NCI-H1092 (cell line): Measurements from ENCODE around the gene CAMK2A.
"Not testable (repeated sequence)": the region's sequence is repeated elsewhere in the genome, so short reads cannot be mapped to it uniquely, and the experiment has no call there.

Experiments
- DNase-seq: peaks from one replicate; lab custom pipeline; 2025; lab: John Stamatoyannopoulos, UW

The CAMK2A gene

GRCh38 chr5:150254363-150254762 lies 35.2 kb downstream of the CAMK2A start:
- no peak for DNase-seq

DNA sequence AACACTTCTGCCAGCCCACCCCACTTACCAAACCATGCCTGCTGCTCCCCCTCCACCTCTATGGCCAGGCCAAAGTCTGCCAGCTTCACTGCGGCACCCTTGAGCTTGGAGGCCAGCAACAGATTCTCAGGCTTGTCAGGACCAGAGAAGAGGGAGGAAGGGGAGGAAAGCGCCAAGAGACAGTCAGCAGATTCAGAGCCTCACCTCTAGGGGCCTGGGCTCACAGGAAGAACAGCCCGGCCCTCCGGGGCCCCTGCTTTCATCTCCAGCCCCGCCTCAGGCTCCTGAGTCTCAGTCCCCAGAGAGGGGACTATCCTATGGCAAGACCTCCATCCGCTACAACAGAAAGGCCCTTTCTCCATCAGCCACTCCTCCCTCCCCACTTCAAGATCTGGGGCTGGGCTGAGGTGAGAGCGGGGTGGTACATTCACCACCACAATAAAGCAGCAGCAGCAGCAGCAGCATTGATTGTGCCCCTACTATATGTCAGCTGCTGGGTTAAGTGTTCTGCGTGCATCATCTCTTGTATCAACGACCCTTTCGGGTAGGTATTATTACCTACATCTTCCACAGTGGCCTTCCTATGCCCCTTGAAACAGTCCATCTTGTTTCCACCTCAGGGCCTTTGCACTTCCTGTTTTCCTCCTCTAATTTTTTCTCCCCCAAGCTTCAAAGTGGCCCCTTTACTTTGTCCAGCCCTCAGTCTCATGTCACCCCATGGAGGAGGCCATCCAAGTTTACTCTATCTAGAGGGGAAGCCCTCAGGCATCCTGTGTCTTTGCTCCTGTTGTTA lies 36.0 kb downstream of the CAMK2A start:
- DNase-seq, result no peak

DNA sequence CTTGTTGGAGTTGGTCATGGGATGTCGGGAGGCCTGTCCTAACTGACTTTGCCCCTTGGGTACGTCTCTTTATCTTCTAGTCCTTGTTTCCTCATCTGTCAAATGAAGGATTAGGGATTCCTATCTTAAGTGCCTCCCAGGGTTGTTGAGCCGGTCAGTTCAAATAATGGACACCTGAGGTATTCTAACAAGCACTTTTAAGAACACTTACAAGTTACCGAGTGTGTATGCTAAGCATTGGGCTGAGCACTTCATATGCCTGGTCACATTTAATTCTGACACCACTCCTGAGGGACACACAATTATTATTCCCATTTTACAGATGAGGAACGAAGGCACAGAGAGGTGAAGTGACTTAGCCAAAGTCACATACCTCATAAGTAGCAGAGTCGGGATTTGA lies 37.1 kb downstream of the CAMK2A start:
- no peak for DNase-seq

GRCh38 chr5:150251504-150251903 lies 38.1 kb downstream of the CAMK2A start:
- no peak for DNase-seq

- DNase-seq, result no peak
Measured at GRCh38 chr5:150249744-150250143, 39.8 kb downstream of the CAMK2A start.

DNA sequence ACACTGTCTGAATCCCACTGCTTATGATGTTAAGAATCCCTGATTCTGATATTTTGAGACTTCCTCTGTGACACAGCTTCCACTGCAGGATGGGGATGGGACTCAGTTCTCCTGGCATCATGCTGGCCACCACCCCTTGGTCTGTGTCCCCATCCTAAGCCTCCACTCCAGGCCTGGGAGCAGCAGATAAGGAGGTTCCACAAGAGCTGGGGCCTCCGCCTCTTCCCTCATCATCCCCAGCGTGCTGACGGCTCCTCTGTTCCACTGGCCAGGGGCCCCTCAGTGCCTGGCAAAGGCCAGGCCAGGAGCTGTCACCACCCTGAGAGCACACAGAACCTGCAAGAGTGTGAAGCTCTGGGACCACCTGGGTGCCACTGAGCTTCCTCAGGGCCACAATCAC lies 40.6 kb downstream of the CAMK2A start:
- no peak for DNase-seq

DNA sequence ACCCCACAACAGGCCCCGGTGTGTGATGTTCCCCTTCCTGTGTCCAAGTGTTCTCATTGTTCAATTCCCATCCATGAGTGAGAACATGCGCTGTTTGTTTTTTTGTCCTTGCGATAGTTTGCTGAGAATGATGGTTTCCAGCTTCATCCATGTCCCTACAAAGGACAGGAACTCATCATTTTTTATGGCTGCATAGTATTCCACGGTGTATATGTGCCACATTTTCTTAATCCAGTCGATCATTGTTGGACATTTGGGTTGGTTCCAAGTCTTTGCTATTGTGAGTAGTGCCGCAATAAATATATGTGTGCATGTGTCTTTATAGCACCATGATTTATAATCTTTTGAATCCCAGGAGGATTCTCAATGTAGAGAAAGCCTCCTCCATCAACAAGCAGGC lies 41.1 kb downstream of the CAMK2A start:
- not testable (repeated sequence) for DNase-seq

DNA sequence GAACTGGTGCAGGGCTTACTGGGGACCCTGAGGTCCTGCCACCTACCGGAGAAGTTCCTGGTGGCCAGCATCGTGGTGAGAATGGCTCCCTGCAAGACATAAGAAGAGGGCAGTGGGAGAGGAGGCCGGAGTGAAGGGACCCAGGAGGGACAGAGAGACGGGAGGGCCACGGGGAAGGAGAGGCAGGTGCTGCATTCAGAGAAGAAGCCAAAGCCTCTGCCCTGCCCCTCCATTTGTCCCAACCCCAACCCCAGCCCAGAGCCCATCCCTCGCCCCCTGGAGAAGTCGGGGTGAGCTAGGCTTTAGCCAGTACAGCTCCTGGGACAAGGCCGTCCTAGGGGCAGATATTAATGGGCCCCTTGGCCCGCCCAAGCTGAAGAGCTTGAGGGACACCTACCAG lies 41.8 kb downstream of the CAMK2A start:
- DNase-seq, result no peak

GRCh38 chr5:150246835-150247234 lies 42.7 kb downstream of the CAMK2A start:
- no peak for DNase-seq

- no peak for DNase-seq
Measured at GRCh38 chr5:150246429-150246828, 43.1 kb downstream of the CAMK2A start.

- DNase-seq, result no peak
Measured at GRCh38 chr5:150245808-150246207, 43.8 kb downstream of the CAMK2A start.

GRCh38 chr5:150245111-150245789 lies 44.3 kb downstream of the CAMK2A start:
- DNase-seq, result no peak

DNA sequence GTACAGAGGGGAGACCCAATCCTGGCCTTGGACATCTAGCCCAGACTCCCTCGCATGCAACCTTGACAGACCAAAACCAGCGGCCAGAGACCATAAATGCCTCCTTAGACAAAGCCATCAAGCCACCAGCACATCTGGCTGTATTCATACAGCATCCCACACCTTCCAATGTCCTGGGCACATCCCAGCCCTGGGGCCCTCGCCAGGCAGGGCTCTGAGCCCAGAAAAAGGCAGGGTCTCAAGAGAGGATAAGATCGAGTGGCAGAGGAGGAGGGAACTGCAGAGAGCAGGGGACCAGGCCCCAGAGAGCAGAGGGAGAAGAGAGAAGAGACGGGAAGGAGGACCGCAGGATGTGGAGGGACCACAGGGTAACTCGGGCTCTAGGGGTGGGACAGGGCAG lies 45.4 kb downstream of the CAMK2A start:
- no peak for DNase-seq

DNA sequence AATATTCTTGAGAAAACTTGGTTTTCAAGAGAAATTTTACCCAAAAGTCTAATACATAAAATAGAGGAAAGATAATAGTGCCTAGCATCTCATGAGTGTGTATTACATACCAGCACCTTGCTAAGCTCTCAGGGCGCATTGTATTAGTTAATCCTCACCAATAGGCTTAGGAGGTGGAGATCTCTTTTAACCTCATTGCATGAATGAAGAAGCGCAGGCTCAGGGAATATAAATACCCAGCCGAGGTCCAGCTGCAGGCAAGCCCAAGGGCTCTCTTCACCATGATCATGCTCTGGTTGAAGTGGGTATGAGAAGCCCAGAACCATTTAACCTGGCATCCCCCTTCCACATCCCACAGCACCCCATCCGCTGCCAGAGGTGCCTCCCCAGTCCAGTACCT lies 46.0 kb downstream of the CAMK2A start:
- no peak for DNase-seq

GRCh38 chr5:150242251-150242894 lies 47.2 kb downstream of the CAMK2A start:
- DNase-seq, result no peak

DNA sequence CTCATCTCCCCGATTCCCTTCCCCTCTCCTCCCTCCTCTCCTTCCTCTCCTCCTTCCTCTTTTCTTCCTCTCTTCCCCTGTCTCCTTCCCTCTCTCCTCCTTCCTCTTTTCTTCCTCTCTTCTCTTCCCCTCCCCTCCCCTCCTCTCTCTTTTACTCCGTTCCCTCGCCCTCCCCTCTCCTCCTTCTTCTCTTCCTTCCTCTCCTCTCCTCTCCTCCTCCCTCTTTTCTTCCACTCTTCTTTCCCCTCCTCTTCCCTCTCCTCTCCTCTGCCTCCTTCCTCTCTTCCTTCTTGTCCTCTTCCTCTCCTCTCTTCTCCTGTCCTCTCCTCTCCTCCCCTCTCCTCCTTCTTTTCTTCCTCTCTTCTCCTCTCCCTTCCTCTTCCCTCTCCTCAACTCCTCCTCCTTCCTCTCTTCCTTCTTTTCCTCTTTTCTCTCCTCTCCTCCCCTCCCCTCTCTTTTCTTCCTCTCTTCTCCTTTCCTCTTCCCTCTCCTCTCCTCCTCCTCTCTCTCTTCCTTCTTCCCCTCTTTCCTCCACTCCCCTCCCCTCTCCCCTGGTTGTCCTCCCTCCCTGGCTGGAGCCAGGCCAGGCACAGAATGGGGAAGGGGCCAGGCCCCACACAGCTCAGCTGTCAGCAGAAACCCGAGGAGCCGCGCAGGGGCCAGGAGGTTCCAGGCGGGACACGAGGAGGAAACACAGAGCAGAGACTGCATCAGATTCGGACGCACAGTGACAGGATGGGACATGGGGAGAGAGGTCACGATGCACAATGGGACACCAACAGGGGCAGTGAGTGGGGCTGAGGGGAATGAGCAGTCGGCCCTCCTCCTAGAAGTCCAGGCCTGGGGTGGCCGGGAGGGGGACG lies 48.0 kb downstream of the CAMK2A start:
- DNase-seq, result no peak

DNA sequence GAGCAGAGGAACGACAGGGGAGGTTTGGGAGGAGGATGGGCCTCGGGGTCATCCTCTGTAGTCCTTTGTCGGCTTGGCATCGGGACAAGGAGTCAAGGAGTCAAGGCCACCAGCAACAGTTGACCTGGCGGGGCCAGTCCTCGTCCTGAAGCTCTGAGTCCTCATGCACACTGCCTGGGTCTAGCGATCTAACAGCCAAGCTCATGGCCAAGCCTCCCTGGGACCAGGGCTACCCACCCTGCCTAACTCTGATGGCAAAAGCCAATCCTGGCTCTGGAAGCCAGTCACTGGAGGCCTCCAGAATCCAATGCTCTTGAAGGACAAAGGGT lies 49.8 kb downstream of the CAMK2A start:
- no peak for DNase-seq

DNA sequence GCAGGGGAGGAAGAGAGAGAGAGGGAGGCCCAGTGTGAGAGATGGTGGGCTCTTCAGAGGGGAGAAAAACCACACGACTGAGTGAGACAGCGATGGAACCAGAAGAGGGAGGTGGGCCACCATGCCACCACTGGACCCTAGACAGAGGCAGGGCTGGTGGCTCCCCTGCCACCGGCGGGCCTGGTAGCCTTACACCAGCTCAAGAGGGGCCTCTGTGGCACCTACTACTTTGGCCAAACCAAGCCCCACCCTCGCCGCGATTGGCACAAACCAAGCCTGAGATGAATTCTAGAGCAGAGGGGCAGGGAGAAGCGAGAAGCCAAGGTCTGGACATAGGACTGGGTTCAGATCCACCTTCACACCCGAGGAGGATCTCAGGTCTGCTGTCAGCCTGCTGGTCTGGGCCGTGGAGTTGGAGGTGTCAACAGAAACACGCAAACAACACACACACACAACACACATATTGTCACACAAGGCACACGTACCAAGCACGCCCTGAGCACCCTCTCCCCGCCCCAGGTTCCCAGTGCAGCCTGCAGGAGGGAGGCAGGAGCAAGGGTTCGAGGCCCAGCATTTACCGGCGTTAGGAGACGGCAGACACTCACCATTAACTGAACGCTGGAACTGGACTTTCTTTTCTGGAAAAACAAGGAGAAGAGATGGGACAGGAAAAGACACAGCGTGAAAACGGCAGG lies 50.3 kb downstream of the CAMK2A start:
- no peak for DNase-seq

DNA sequence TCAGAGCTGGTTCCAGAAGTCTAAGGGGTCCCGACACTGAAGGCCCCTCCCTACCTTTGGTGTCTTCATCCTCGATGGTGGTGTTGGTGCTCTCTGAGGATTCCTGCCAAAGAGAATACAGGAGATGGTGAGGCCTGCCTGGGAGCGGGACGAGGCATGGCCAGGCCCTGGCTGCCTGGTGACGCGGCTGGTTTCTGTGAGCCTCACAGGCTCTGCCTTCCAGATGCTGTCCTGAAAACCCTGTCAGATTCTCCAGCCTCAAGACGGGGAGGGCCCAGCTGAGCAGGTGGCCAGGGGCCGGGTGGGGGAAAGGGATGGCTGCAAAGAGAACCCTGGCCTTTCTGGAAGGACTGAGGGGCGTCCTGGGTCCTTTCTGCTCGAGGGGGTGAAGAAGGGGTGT lies 50.9 kb downstream of the CAMK2A start:
- no peak for DNase-seq

DNA sequence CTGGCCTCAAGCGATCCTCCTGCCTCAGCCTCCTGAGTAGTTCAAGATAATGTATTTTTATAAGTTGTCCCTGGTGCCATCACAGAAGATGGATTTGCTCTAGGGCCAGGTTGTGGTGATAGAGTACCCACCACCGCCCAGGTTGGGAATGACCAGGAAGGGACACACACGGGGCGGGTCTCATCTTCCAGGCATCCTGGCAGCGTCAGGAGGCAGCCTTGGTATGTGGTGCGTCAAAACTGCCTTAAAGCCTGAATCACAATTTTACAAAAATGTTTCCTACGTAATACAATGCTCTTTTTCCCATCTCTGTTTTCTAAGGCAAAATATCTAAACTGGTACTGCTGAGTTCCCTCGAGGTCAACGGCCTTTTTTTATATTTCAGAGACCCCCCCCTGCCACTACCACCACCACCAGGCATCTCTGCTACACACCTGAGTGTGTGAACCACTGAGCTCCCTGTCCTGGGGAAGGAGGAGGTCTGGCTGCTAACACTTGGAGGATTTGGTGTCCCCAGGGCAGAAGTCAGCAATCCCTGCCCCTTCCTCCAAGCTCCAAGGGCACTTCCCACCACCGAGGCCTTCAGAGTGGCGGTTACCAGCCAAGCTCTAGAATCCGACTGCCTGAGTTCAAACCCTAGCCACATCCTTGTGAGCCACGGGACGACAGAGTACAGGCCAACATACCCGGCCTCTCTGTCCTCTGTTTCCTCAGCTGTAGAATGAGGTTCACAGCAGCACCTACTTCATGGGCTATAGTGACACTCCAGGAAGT lies 52.4 kb downstream of the CAMK2A start:
- no peak for DNase-seq

DNA sequence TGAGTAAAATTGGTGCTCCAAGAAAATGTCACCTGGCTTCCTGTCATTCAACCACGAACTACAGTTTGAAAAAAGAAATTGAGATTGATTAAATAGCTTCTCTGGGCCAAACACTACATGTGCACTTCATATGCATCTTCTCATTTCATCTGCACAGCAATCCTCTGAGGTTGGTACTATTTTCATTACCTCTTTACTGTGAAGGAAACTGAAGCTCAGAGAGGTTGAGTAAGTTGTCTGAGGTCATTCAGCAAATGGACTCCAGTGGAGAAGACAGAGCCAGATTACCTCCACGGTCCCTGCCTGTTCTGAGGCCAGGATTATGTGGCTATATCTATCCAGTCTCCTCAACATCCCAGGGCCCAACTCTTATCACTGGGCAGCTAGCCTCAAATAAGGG lies 53.3 kb downstream of the CAMK2A start:
- no peak for DNase-seq
